Measurements from ENCODE around the gene DPPA4. TPM values are rescaled to one million over a fixed set of nuclear protein-coding genes. Genes with fewer than 3 reads are reported as not detected.
"Not testable (repeated sequence)": the region's sequence is repeated elsewhere in the genome, so short reads cannot be mapped to it uniquely, and the experiment has no call there.

Gene DPPA4
- not detected in 2 replicates for total RNA-seq

GRCh38 chr3:109337393-109337792 is at the start of gene DPPA4:
DPPA4 (minus strand) TSS chr3:109337546; CDS start chr3:109337517, 29 bp downstream.
- DNase-seq (ENCODE audit: low read depth, low spot score) = no peak

- DNase-seq (ENCODE audit: low read depth, low spot score) = no peak
These were observed 48.3 kb upstream of the DPPA4 start for GRCh38 chr3:109385442-109386318.

- DNase-seq (ENCODE audit: low read depth, low spot score) = no peak
These were observed 46.8 kb upstream of the DPPA4 start for GRCh38 chr3:109384164-109384563.

- DNase-seq (ENCODE audit: low read depth, low spot score) = no peak
These were observed 45.2 kb upstream of the DPPA4 start for GRCh38 chr3:109382588-109382987.

- DNase-seq (ENCODE audit: low read depth, low spot score) = no peak
These were observed 38.6 kb upstream of the DPPA4 start for GRCh38 chr3:109375975-109376374.

- DNase-seq (ENCODE audit: low read depth, low spot score) = not testable (repeated sequence)
These were observed 37.1 kb upstream of the DPPA4 start for GRCh38 chr3:109374434-109374833.

- DNase-seq (ENCODE audit: low read depth, low spot score) = no peak
These were observed 36.6 kb upstream of the DPPA4 start for GRCh38 chr3:109373933-109374332.

- DNase-seq (ENCODE audit: low read depth, low spot score) = no peak
These were observed 35.3 kb upstream of the DPPA4 start for GRCh38 chr3:109372639-109373038.

GRCh38 chr3:109369510-109369909 is 32.2 kb upstream of the DPPA4 start:
- DNase-seq (ENCODE audit: low read depth, low spot score) = no peak

GRCh38 chr3:109364088-109364487 is 26.7 kb upstream of the DPPA4 start:
- no peak for DNase-seq (ENCODE audit: low read depth, low spot score)

- no peak for DNase-seq (ENCODE audit: low read depth, low spot score)
These were observed 26.3 kb upstream of the DPPA4 start for GRCh38 chr3:109363634-109364033.

GRCh38 chr3:109362823-109363222 is 25.5 kb upstream of the DPPA4 start:
- DNase-seq (ENCODE audit: low read depth, low spot score) = no peak

- DNase-seq (ENCODE audit: low read depth, low spot score) = not testable (repeated sequence)
These were observed 21.5 kb upstream of the DPPA4 start for GRCh38 chr3:109358809-109359208.

GRCh38 chr3:109356442-109357155 is 19.3 kb upstream of the DPPA4 start:
- no peak for DNase-seq (ENCODE audit: low read depth, low spot score)

- DNase-seq (ENCODE audit: low read depth, low spot score) = no peak
These were observed 18.5 kb upstream of the DPPA4 start for GRCh38 chr3:109355625-109356441.

GRCh38 chr3:109353057-109353456 is 15.7 kb upstream of the DPPA4 start:
- no peak for DNase-seq (ENCODE audit: low read depth, low spot score)

GRCh38 chr3:109351231-109351630 is 13.9 kb upstream of the DPPA4 start:
- no peak for DNase-seq (ENCODE audit: low read depth, low spot score)

- DNase-seq (ENCODE audit: low read depth, low spot score) = no peak
These were observed 9.5 kb upstream of the DPPA4 start for GRCh38 chr3:109346770-109347295.

- no peak for DNase-seq (ENCODE audit: low read depth, low spot score)
These were observed 8.8 kb upstream of the DPPA4 start for GRCh38 chr3:109346099-109346498.

- no peak for DNase-seq (ENCODE audit: low read depth, low spot score)
These were observed 2.6 kb upstream of the DPPA4 start for GRCh38 chr3:109339714-109340648.

Measured in pulmonary artery endothelial cell (primary cell).